Stimulated activated CD8-positive, alpha-beta memory T cell treated with anti-CD3 and anti-CD28 coated beads, Interleukin-7, amount 100 ng/mL, for 4 hours (primary cell): ENCODE measurements around the gene DOCK1.

ENCODE experiments used
- DNase-seq, 2 donors: peaks; one replicate each; pipeline ENCODE4 v3.0.0-alpha.2; 2020; ENCODE audit warnings: low read depth in 2 of 2

Gene DOCK1

GRCh38 chr10:126953886-126954285, 48.7 kb downstream of the DOCK1 start:
- no peak for DNase-seq

- DNase-seq, result no peak
These were observed 50.2 kb downstream of the DOCK1 start for GRCh38 chr10:126955396-126955795.

GRCh38 chr10:126955934-126956711, 50.9 kb downstream of the DOCK1 start:
- no peak for DNase-seq

GRCh38 chr10:126956712-126957108, 51.5 kb downstream of the DOCK1 start:
- no peak for DNase-seq

GRCh38 chr10:126957111-126957510, 51.9 kb downstream of the DOCK1 start:
- no peak for DNase-seq

- DNase-seq, result no peak
These were observed 54.2 kb downstream of the DOCK1 start for GRCh38 chr10:126959431-126959830.

- DNase-seq, result no peak
These were observed 54.9 kb downstream of the DOCK1 start for GRCh38 chr10:126959906-126960685.

- DNase-seq, result no peak
These were observed 58.1 kb downstream of the DOCK1 start for GRCh38 chr10:126963354-126963753.

GRCh38 chr10:126964190-126964589, 59.0 kb downstream of the DOCK1 start:
- DNase-seq, result no peak

GRCh38 chr10:126966938-126967337, 61.7 kb downstream of the DOCK1 start:
- DNase-seq, result no peak

GRCh38 chr10:126969310-126969709, 64.1 kb downstream of the DOCK1 start:
- DNase-seq, result no peak

- DNase-seq, result no peak
These were observed 67.6 kb downstream of the DOCK1 start for GRCh38 chr10:126972635-126973414.

GRCh38 chr10:126975221-126975620, 70.0 kb downstream of the DOCK1 start:
- no peak for DNase-seq

- no peak for DNase-seq
These were observed 72.0 kb downstream of the DOCK1 start for GRCh38 chr10:126977216-126977615.

- no peak for DNase-seq
These were observed 74.1 kb downstream of the DOCK1 start for GRCh38 chr10:126979311-126979710.

- DNase-seq, result no peak
These were observed 88.0 kb downstream of the DOCK1 start for GRCh38 chr10:126993208-126993607.

GRCh38 chr10:126997801-126998590, 92.8 kb downstream of the DOCK1 start:
- DNase-seq, result no peak

- no peak for DNase-seq
These were observed 95.4 kb downstream of the DOCK1 start for GRCh38 chr10:127000598-127000997.

GRCh38 chr10:127003032-127003685, 97.9 kb downstream of the DOCK1 start:
- no peak for DNase-seq

GRCh38 chr10:127006453-127006852, 101.2 kb downstream of the DOCK1 start:
- no peak for DNase-seq

GRCh38 chr10:127009366-127009765, 104.1 kb downstream of the DOCK1 start:
- DNase-seq, result no peak
